Thoracic aorta (tissue), 2 donors: ENCODE data around the gene ASB7. TPM values are rescaled to one million over a fixed set of nuclear protein-coding genes. Genes with fewer than 3 reads are reported as not detected.

Experiments
- ATAC-seq: fragments of 150-250 bp; one replicate; pipeline ENCODE4 v1.8.0; 2017; ENCODE audit warnings: low read depth; ENCODE audit not compliant: insufficient number of reproducible peaks, low FRiP score
- DNase-seq: peaks from one replicate; pipeline ENCODE4 v3.0.0-alpha.2; 2020; ENCODE audit warnings: low spot score
- H3K27ac ChIP-seq, 2 donors: fragments of 200-600 bp; sonication (generic); 1 replicate in 1 of 2; 2 replicates in 1 of 2; pipeline ENCODE4 v1.5.1; 2016; ENCODE audit warnings: mild to moderate bottlenecking in 2 of 2, moderate library complexity in 2 of 2
- H3K27me3 ChIP-seq: fragments of 200-600 bp; sonication (generic); replicated peaks from 2 replicates; pipeline ENCODE4 v1.6.0; 2016; ENCODE audit warnings: mild to moderate bottlenecking; ENCODE audit not compliant: insufficient read depth
- H3K36me3 ChIP-seq: fragments of 200-600 bp; sonication (generic); one replicate; pipeline ENCODE4 v1.5.1; 2016
- H3K4me1 ChIP-seq, 2 donors: fragments of 200-600 bp; sonication (generic); 1 replicate in 1 of 2; 2 replicates in 1 of 2; pipeline versions ENCODE4 v1.5.1 to v1.6.0; 2016; ENCODE audit warnings: low read depth in 2 of 2, mild to moderate bottlenecking in 1 of 2; ENCODE audit not compliant: control insufficient read depth in 1 of 2
- H3K4me3 ChIP-seq: fragments of 200-600 bp; sonication (generic); 2 replicates; pipeline ENCODE4 v1.5.1; 2016; ENCODE audit warnings: mild to moderate bottlenecking
- H3K9me3 ChIP-seq: fragments of 200-600 bp; sonication (generic); 2 replicates; pipeline ENCODE4 v1.5.1; 2016
- CTCF ChIP-seq: fragments of 200-600 bp; sonication (generic); IDR thresholded peaks from one replicate; pipeline ENCODE4 v1.5.1; 2019; ENCODE audit warnings: antibody characterized with exemption
- total RNA-seq, 2 donors: library from RNA; depleted of rRNA; stranded (reverse); fragments of >200 nt; gene quantifications; one replicate each; pipeline versions ENCODE4 v1.1.0 to v1.2.3, GENCODE V29; 2016

Gene ASB7
- total RNA-seq, 2 donors from 2014 or later: 6.0 to 12.8 TPM

DNA sequence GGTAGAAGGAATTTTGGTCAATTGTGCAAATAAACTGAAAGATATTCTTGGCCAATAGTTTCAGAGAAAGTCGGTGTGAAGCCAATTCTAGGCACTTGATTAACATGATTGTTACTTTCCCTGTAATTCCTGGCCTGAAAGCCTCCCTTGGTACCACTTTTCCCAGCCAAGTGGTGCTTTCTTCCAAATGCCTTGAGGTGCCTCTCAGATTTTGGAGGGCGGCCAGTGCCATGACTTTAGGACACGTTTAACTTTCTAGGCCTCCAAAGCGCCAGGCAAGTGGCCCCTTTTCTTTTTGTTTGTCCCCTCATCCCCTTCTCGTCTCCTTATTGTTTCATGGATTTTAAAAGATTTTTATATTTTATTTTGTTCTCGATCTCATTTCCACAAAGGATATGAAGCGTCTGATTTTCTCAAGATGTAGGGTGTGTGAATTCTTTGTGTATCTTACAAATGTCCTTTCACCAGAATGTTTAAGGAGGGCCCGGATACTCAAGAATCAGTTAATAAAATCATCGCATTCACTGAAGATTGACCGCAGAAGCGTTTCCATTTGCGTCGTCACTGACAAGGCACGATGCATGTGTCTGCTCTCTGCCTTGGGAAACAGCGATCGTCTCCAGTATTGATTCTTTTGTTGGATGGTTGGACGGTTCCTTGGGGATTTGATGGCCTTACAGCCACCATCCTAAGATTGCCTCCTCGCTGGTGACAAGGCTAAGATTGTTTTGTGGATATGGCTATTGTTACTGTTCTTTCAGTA, 87.8 kb downstream of the ASB7 start:
- Histone ChIP-seq H3K4me1 (peaks cover 0 to 23% of the 10 kb centered on the region in 2 donors), H3K27ac (no peak overlapping the region), H3K36me3 (no peaks in the 10 kb centered on the region), H3K27me3 (no peaks in the 10 kb centered on the region), H3K4me3 (no peak overlapping the region), H3K9me3 (no peaks in the 10 kb centered on the region)
- ATAC-seq (no peak), DNase-seq (no peak)
- no peak for TF ChIP-seq CTCF

DNA sequence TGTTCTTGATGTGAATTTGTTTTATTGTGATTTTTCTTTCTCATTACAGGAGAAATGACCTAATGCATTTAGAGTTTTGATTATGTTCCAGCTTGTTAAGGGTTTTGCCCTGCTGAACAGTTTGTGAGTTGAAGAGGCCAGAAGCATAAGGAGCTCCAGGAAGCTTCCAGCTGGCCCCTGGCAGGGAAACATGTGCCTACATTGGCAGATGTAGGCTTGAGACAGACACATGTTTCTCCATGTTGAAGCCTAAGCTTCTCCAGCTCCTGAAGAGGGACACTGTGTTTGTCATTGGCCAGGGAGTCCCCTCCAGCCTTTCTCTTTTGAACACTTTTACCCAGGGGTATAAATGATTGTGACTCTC, 88.4 kb downstream of the ASB7 start:
- H3K27me3 ChIP-seq: no peaks in the 10 kb centered on the region
- H3K4me1 ChIP-seq: peaks cover 0 to 23% of the 10 kb centered on the region in 2 donors
- no peaks in the 10 kb centered on the region for H3K9me3 ChIP-seq
- H3K4me3 ChIP-seq: no peak overlapping the region
- no peak overlapping the region for H3K27ac ChIP-seq
- DNase-seq: no peak
- no peak for TF ChIP-seq CTCF
- no peak for ATAC-seq
- no peaks in the 10 kb centered on the region for H3K36me3 ChIP-seq

DNA sequence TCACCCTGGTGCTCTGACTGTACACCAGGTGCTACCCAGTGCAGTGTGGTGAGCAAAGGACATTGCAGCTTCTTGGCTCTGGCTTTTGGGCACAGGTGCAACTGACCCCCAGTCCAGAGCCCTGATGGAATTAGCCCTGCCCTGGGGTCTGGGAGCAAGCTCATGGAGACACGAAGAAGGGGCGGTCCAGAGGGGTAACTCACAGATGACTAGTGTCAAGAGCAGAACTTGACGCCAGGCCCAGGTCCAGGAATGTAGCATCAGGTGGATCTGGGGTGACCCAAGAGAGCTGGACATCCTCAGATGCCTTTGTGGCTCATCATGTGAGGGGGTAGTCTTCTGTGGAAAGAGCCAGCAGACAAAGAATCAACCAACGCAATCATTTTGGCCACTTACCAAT, 88.9 kb downstream of the ASB7 start:
- H3K36me3 ChIP-seq: no peaks in the 10 kb centered on the region
- ATAC-seq: no peak
- TF ChIP-seq CTCF: no peak
- no peak overlapping the region for H3K27ac ChIP-seq
- H3K9me3 ChIP-seq: no peaks in the 10 kb centered on the region
- no peaks in the 10 kb centered on the region for H3K27me3 ChIP-seq
- H3K4me3 ChIP-seq: no peak overlapping the region
- peaks cover 0 to 23% of the 10 kb centered on the region in 2 donors for H3K4me1 ChIP-seq
- DNase-seq: no peak

- DNase-seq: no peak
Measured at GRCh38 chr15:100692246-100692645, 89.9 kb downstream of the ASB7 start.

DNA sequence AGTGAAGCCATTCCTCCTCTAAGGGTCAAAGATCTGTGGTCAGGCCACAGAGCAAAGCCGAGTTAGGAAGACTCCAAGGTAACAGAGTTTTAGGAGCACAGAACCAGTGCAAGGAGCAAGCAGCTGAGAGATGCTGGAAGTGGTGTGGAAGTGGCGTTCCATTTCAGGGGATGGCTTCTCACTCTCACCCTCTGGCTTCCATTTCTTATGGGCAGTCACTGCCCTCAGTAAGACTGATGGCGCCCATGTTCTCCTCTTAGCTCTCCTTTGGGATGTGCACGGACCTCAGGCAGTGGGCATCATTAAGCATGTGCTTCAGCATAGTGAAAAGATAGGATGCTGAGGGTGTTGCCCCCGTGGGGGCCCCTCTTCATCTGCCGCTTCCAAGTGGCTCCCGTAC, 90.3 kb downstream of the ASB7 start:
- no peak overlapping the region for H3K4me3 ChIP-seq

More at GRCh38 chr15:100692246-100692645, 89.9 kb downstream of the ASB7 start:
- no peaks in the 10 kb centered on the region for H3K36me3 ChIP-seq
- H3K27ac ChIP-seq: no peak overlapping the region
- no peak overlapping the region for H3K4me3 ChIP-seq
- peaks cover 0 to 23% of the 10 kb centered on the region in 2 donors for H3K4me1 ChIP-seq
- no peaks in the 10 kb centered on the region for H3K9me3 ChIP-seq
- no peaks in the 10 kb centered on the region for H3K27me3 ChIP-seq
- TF ChIP-seq CTCF: no peak
- no peak for ATAC-seq

More for the DNA sequence above, 90.3 kb downstream of the ASB7 start:
- no peak overlapping the region for H3K27ac ChIP-seq
- no peak for TF ChIP-seq CTCF
- no peak for DNase-seq
- no peaks in the 10 kb centered on the region for H3K36me3 ChIP-seq
- H3K27me3 ChIP-seq: no peaks in the 10 kb centered on the region
- peaks cover 0 to 23% of the 10 kb centered on the region in 2 donors for H3K4me1 ChIP-seq
- H3K9me3 ChIP-seq: no peaks in the 10 kb centered on the region
- ATAC-seq: no peak
